Measurements from ENCODE around the gene ABCE1.

DNA sequence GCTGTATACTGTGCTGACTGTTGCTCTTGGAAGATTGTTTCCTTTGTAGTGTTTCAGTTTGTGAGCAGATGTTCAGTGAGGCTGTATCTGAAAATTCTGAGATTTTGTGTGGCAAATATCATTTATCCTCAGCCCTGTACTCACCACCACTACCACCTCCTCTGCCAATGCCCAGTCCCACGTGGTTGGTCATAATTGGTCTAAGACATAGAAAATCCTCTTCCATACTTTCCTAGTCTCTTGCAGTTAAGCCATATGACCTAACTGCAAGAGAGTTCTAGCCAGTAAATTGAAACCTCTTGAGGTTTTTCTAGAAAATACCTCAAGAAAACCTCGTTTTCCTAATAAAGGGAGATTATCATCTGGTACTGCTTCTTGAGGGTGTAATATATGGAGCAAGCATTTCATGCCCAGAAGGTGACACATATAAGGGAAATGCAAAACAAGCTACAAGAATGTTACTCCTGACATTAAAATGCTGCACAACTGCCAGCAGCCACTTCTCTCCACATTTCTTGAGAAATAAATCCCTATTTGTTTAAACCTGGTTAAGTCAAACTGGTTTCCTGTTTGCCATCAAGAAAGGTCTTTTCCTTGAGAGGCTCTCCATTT is 32.8 kb downstream of the ABCE1 start:
- TF ChIP-seq, protein P1, sequence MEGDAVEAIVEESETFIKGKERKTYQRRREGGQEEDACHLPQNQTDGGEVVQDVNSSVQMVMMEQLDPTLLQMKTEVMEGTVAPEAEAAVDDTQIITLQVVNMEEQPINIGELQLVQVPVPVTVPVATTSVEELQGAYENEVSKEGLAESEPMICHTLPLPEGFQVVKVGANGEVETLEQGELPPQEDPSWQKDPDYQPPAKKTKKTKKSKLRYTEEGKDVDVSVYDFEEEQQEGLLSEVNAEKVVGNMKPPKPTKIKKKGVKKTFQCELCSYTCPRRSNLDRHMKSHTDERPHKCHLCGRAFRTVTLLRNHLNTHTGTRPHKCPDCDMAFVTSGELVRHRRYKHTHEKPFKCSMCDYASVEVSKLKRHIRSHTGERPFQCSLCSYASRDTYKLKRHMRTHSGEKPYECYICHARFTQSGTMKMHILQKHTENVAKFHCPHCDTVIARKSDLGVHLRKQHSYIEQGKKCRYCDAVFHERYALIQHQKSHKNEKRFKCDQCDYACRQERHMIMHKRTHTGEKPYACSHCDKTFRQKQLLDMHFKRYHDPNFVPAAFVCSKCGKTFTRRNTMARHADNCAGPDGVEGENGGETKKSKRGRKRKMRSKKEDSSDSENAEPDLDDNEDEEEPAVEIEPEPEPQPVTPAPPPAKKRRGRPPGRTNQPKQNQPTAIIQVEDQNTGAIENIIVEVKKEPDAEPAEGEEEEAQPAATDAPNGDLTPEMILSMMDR (IDR thresholded peaks at IDR 0.05): no peak
- TF ChIP-seq POLR2A (IDR thresholded peaks at IDR 0.05): no peak

Measured in right lobe of liver (tissue), 4 donors.